B cell (primary cell): ENCODE data around the gene AGO3.

Experiments used
- CTCF ChIP-seq: fragments of 200-600 bp; IDR thresholded peaks from one replicate; pipeline ENCODE4 v1.8.0; 2022; ENCODE audit warnings: antibody characterized with exemption, mild to moderate bottlenecking
- EZH2 ChIP-seq: IDR thresholded peaks from 2 replicates; pipeline ENCODE4 v1.6.1; 2012; ENCODE audit warnings: borderline replicate concordance, low read depth, mild to moderate bottlenecking, moderate library complexity, low read length; ENCODE audit not compliant: insufficient read depth, poor library complexity, severe bottlenecking

- TF ChIP-seq CTCF (no peak), EZH2 (no peak)
Observed at GRCh38 chr1:36062315-36062714, 131.4 kb downstream of the AGO3 start.
